GM12891 (cell line): ENCODE results near the gene GPR142.

Experiments used
- PAX5 ChIP-seq: IDR thresholded peaks from 2 replicates; pipeline ENCODE4 v1.6.1; 2011; ENCODE audit warnings: low read length, moderate library complexity, mild to moderate bottlenecking; ENCODE audit not compliant: insufficient read depth, severe bottlenecking
- POLR2A ChIP-seq: IDR thresholded peaks from 2 replicates; pipeline ENCODE4 v1.6.1; 2011; ENCODE audit warnings: low read depth, low read length, control low read depth
- POLR2AphosphoS5 ChIP-seq: IDR thresholded peaks from 2 replicates; pipeline ENCODE4 v1.6.1; 2011; ENCODE audit warnings: low read depth, low read length, control low read depth
- POU2F2 ChIP-seq: IDR thresholded peaks from 2 replicates; pipeline ENCODE4 v1.6.1; 2011; ENCODE audit warnings: low read depth, mild to moderate bottlenecking, control low read depth, low read length, moderate library complexity
- SPI1 ChIP-seq: IDR thresholded peaks from 2 replicates; pipeline ENCODE4 v1.6.1; 2011; ENCODE audit warnings: low read depth, low read length, control low read depth
- TAF1 ChIP-seq: IDR thresholded peaks from 2 replicates; pipeline ENCODE4 v1.6.1; 2011; ENCODE audit warnings: low read depth, low read length, control low read depth

GRCh38 chr17:74367206-74367605 lies at the start of gene GPR142:
- TF ChIP-seq POLR2A (no peak), POLR2AphosphoS5 (no peak), TAF1 (no peak), SPI1 (no peak), PAX5 (no peak), POU2F2 (no peak)
